Measurements from ENCODE around the gene SPATS1. TPM values are rescaled to one million over a fixed set of nuclear protein-coding genes. Genes with fewer than 3 reads are reported as not detected.

SPATS1 gene
- polyA plus RNA-seq, 3 donors: not detected

DNA sequence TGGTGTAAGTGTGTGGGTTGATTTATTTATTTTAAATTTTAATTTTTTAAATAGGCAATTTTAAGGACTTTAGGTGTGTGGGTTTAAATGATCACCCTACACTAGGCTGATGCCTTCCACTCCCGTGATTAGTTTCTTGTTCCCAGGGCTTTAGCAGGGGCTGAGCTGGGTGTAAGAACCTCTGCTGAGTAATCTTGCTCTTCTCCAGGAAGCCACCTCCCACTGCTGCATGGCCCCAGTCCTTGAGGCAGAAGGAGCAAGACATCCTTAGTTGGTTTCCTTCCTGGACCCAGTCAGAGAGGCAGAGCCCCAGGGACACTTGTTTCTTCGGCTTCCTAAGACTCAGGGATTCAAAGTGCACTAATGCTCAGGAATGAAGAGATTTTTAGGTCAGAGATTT is 25.2 kb downstream of the SPATS1 start:
- no CpG with 5 or more reads among the region's 2 CpGs for WGBS (ENCODE audit: insufficient coverage)
- peaks cover 0 to 2% of the 10 kb centered on the region in 2 donors for H3K27me3 ChIP-seq (ENCODE audit: control insufficient read depth in 2 of 2, insufficient read depth in 2 of 2, low read length in 2 of 2)
- TF ChIP-seq CTCF (IDR thresholded peaks at IDR 0.05): no peak
- Mint-ChIP-seq H3K27ac (no peak overlapping the region), H3K4me1 (peaks cover 5% of the 10 kb centered on the region), H3K4me3 (peak overlapping the region in 1 of 2 donors; percentile 26), H3K36me3 (no peaks in the 10 kb centered on the region), H3K27me3 (ENCODE audit: low read depth in 3 of 3) (peaks cover 0 to 7% (median 0%) of the 10 kb centered on the region in 3 donors), H3K9me3 (no peaks in the 10 kb centered on the region)
- no peak overlapping the region for H3K27ac ChIP-seq (ENCODE audit: low read depth in 1 of 2, low read length in 2 of 2)
- H3K9me3 ChIP-seq (replicated peaks in 1 of 2; ENCODE audit: control insufficient read depth in 1 of 2, insufficient read depth in 1 of 2, low read length in 2 of 2): no peaks in the 10 kb centered on the region
- no peak for DNase-seq
- H3K9ac ChIP-seq (ENCODE audit: insufficient read depth, low read length, poor library complexity, severe bottlenecking): no peak overlapping the region
- H3K36me3 ChIP-seq (replicated peaks in 1 of 2; ENCODE audit: control insufficient read depth in 1 of 2, insufficient read depth in 2 of 2, low read length in 2 of 2): no peaks in the 10 kb centered on the region
- H3K4me2 ChIP-seq (replicated peaks; ENCODE audit: extremely low read depth, low read length, poor library complexity, severe bottlenecking): no peak overlapping the region
- no peak overlapping the region for H2AFZ ChIP-seq (ENCODE audit: insufficient read depth, low read depth, low read length, poor library complexity, severe bottlenecking)
- peaks cover under 1 to 4% of the 10 kb centered on the region in 2 donors for H3K4me1 ChIP-seq (ENCODE audit: control insufficient read depth in 1 of 2, insufficient read depth in 2 of 2, low read length in 2 of 2)
- H4K20me1 ChIP-seq (ENCODE audit: insufficient read depth, low read length): no peaks in the 10 kb centered on the region
- no peak overlapping the region for H3K4me3 ChIP-seq (replicated peaks in 1 of 3; ENCODE audit: low read depth in 2 of 3, low read length in 3 of 3)
- intact Hi-C loops (cut with micrococcal nuclease): no loop called here
- no peaks in the 10 kb centered on the region for H3K79me2 ChIP-seq (ENCODE audit: insufficient read depth, low read length)

GRCh38 chr6:44373051-44373450 is 30.6 kb downstream of the SPATS1 start:
- peak overlapping the region; percentile 69 for H2AFZ ChIP-seq (ENCODE audit: insufficient read depth, low read depth, low read length, poor library complexity, severe bottlenecking)
- intact Hi-C loops (cut with micrococcal nuclease): no loop called here
- H4K20me1 ChIP-seq (ENCODE audit: insufficient read depth, low read length): no peaks in the 10 kb centered on the region
- peak overlapping the region in 1 of 2 donors; percentile 17 for H3K27ac ChIP-seq (ENCODE audit: low read depth in 1 of 2, low read length in 2 of 2)
- no peaks in the 10 kb centered on the region for H3K36me3 ChIP-seq (replicated peaks in 1 of 2; ENCODE audit: control insufficient read depth in 1 of 2, insufficient read depth in 2 of 2, low read length in 2 of 2)
- no peaks in the 10 kb centered on the region for H3K27me3 ChIP-seq (ENCODE audit: control insufficient read depth in 2 of 2, insufficient read depth in 2 of 2, low read length in 2 of 2)
- H3K27ac Mint-ChIP-seq: peak overlapping the region in 1 of 7 donors; percentile 53
- peaks cover 6 to 9% of the 10 kb centered on the region in 2 donors for H3K4me1 ChIP-seq (ENCODE audit: control insufficient read depth in 1 of 2, insufficient read depth in 2 of 2, low read length in 2 of 2)
- no peak for TF ChIP-seq CTCF (IDR thresholded peaks at IDR 0.05)
- peaks cover 9% of the 10 kb centered on the region for H3K4me1 Mint-ChIP-seq
- no peak overlapping the region for H3K4me3 ChIP-seq (replicated peaks in 1 of 3; ENCODE audit: low read depth in 2 of 3, low read length in 3 of 3)
- H3K9me3 Mint-ChIP-seq: no peaks in the 10 kb centered on the region
- peaks cover 0 to 4% (median 0%) of the 10 kb centered on the region in 3 donors for H3K27me3 Mint-ChIP-seq (ENCODE audit: low read depth in 3 of 3)
- no peak for DNase-seq
- H3K36me3 Mint-ChIP-seq: no peaks in the 10 kb centered on the region
- 100% methylated on average over 2 of the region's 3 CpGs for WGBS (ENCODE audit: insufficient coverage)
- H3K9me3 ChIP-seq (replicated peaks in 1 of 2; ENCODE audit: control insufficient read depth in 1 of 2, insufficient read depth in 1 of 2, low read length in 2 of 2): no peaks in the 10 kb centered on the region
- no peak overlapping the region for H3K9ac ChIP-seq (ENCODE audit: insufficient read depth, low read length, poor library complexity, severe bottlenecking)
- H3K79me2 ChIP-seq (ENCODE audit: insufficient read depth, low read length): no peaks in the 10 kb centered on the region
- peak overlapping the region in 1 of 2 donors; percentile 44 for H3K4me3 Mint-ChIP-seq
- H3K4me2 ChIP-seq (replicated peaks; ENCODE audit: extremely low read depth, low read length, poor library complexity, severe bottlenecking): peak overlapping the region; percentile 16

All from CD14-positive monocyte (primary cell).